Stimulated activated CD8-positive, alpha-beta memory T cell treated with anti-CD3 and anti-CD28 coated beads, Interleukin-4, amount 100 ng/mL, for 24 hours (primary cell): ENCODE results near the gene RIIAD1.
"Not testable (repeated sequence)": the region's sequence is repeated elsewhere in the genome, so short reads cannot be mapped to it uniquely, and the experiment has no call there.

ENCODE experiments used
- DNase-seq: peaks from one replicate; pipeline ENCODE4 v3.0.0-alpha.2; 2020; ENCODE audit warnings: low read depth

The RIIAD1 gene

GRCh38 chr1:151737026-151737425 lies 15.7 kb downstream of the RIIAD1 start:
- no peak for DNase-seq

- no peak for DNase-seq
Measured at GRCh38 chr1:151737479-151737878, 16.2 kb downstream of the RIIAD1 start.

- no peak for DNase-seq
Measured at GRCh38 chr1:151739590-151740355, 18.5 kb downstream of the RIIAD1 start.

- no peak for DNase-seq
Measured at GRCh38 chr1:151741516-151741915, 20.2 kb downstream of the RIIAD1 start.

GRCh38 chr1:151756291-151756690 lies 35.0 kb downstream of the RIIAD1 start:
- DNase-seq, result no peak

- DNase-seq, result no peak
Measured at GRCh38 chr1:151759241-151759640, 37.9 kb downstream of the RIIAD1 start.

GRCh38 chr1:151760597-151761385 lies 39.5 kb downstream of the RIIAD1 start:
- no peak for DNase-seq

GRCh38 chr1:151762941-151763921 lies 41.9 kb downstream of the RIIAD1 start, which contains the start of gene MRPL9:
Gene MRPL9 (minus strand): TSS chr1:151763496. CDS start chr1:151763479, 17 bp downstream.
- peak; percentile 77 for DNase-seq

- no peak for DNase-seq
Measured at GRCh38 chr1:151763990-151764389, 42.7 kb downstream of the RIIAD1 start.

GRCh38 chr1:151768351-151769066 lies 47.2 kb downstream of the RIIAD1 start:
- DNase-seq, result not testable (repeated sequence)

GRCh38 chr1:151769270-151769669 lies 47.9 kb downstream of the RIIAD1 start:
- DNase-seq, result not testable (repeated sequence)

- no peak for DNase-seq
Measured at GRCh38 chr1:151773702-151774101, 52.4 kb downstream of the RIIAD1 start.

GRCh38 chr1:151774256-151774922 lies 53.1 kb downstream of the RIIAD1 start:
- DNase-seq, result no peak

GRCh38 chr1:151775894-151776664 lies 54.8 kb downstream of the RIIAD1 start:
- no peak for DNase-seq

GRCh38 chr1:151776665-151777062 lies 55.3 kb downstream of the RIIAD1 start:
- DNase-seq, result no peak

- no peak for DNase-seq
Measured at GRCh38 chr1:151777317-151777716, 56.0 kb downstream of the RIIAD1 start.
